Measurements from ENCODE around the gene CACNA1C. TPM values are rescaled to one million over a fixed set of nuclear protein-coding genes. Genes with fewer than 3 reads are reported as not detected.

CACNA1C gene
- total RNA-seq, 4 donors from 2014 or later, result 44.1 to 104 (median 49.4) TPM

GRCh38 chr12:2696136-2696535 lies 643.3 kb downstream of the CACNA1C start:
- intact Hi-C loops (cut with DNase I), result loop anchor here (10.0 kb wide), 1 partner anchor 89 kb away; no protein-coding TSS in a partner anchor

GRCh38 chr12:2697057-2697800 lies 644.4 kb downstream of the CACNA1C start:
- Histone ChIP-seq H3K27ac (replicated peaks in 1 of 4) (no peak overlapping the region), H3K4me1 (no peaks in the 10 kb centered on the region), H3K9me3 (no peaks in the 10 kb centered on the region), H3K36me3 (no peaks in the 10 kb centered on the region), H3K4me3 (no peak overlapping the region), H3K27me3 (no peaks in the 10 kb centered on the region)
- 75% methylated on average over 10 of the region's 10 CpGs for WGBS
- peak; percentile 82 for DNase-seq (ENCODE audit: extremely low spot score)
- TF ChIP-seq EP300 (IDR thresholded peaks at IDR 0.05) (no peak), POLR2A (IDR thresholded peaks at IDR 0.05; ENCODE audit: low read depth) (no peak)
- intact Hi-C loops (cut with DNase I), result loop anchor here (10.0 kb wide), 1 partner anchor 88 kb away; no protein-coding TSS in a partner anchor

More at GRCh38 chr12:2696136-2696535, 643.3 kb downstream of the CACNA1C start:
- Histone ChIP-seq H3K4me3 (no peak overlapping the region), H3K9me3 (no peaks in the 10 kb centered on the region), H3K27ac (replicated peaks in 1 of 4) (no peak overlapping the region), H3K4me1 (peaks cover 0 to 10% (median 3%) of the 10 kb centered on the region in 4 donors), H3K27me3 (no peaks in the 10 kb centered on the region), H3K36me3 (peaks cover 0 to 6% (median 5%) of the 10 kb centered on the region in 4 donors)
- 80% methylated on average over 2 of the region's 2 CpGs for WGBS
- TF ChIP-seq, protein P1, sequence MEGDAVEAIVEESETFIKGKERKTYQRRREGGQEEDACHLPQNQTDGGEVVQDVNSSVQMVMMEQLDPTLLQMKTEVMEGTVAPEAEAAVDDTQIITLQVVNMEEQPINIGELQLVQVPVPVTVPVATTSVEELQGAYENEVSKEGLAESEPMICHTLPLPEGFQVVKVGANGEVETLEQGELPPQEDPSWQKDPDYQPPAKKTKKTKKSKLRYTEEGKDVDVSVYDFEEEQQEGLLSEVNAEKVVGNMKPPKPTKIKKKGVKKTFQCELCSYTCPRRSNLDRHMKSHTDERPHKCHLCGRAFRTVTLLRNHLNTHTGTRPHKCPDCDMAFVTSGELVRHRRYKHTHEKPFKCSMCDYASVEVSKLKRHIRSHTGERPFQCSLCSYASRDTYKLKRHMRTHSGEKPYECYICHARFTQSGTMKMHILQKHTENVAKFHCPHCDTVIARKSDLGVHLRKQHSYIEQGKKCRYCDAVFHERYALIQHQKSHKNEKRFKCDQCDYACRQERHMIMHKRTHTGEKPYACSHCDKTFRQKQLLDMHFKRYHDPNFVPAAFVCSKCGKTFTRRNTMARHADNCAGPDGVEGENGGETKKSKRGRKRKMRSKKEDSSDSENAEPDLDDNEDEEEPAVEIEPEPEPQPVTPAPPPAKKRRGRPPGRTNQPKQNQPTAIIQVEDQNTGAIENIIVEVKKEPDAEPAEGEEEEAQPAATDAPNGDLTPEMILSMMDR (IDR thresholded peaks at IDR 0.05), result no peak
- TF ChIP-seq POLR2A (IDR thresholded peaks at IDR 0.05; ENCODE audit: low read depth), result no peak
- no peak for TF ChIP-seq POLR2AphosphoS5 (IDR thresholded peaks at IDR 0.05)
- no peak for TF ChIP-seq EP300 (IDR thresholded peaks at IDR 0.05)
- peak; percentile 64 for DNase-seq (ENCODE audit: extremely low spot score)

DNA sequence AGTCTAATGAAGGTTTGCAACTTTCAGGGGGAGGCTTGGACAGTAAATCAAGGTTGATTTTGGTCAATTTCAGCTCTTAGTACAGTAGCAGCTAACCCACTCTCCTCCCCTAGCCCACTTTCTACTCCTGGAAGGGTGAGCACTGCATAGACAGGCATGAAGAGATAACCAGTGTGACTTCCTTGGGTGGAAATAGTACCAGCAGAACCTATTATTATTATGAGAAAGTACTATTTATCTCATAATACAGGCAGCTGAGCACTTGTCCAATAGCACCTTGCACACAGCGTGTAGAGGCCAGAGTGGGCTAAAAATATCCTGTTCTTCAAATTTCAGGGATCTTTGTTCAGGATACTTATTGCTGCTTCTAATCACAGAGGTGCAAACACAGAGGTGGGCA lies 645.8 kb downstream of the CACNA1C start:
- no peaks in the 10 kb centered on the region for H3K27me3 ChIP-seq
- intact Hi-C loops (cut with DNase I), result loop anchor here (10.0 kb wide), 1 partner anchor 86 kb away; no protein-coding TSS in a partner anchor
- no peaks in the 10 kb centered on the region for H3K9me3 ChIP-seq
- H3K27ac ChIP-seq (replicated peaks in 1 of 4), result no peak overlapping the region
- no peak overlapping the region for H3K4me3 ChIP-seq
- no peaks in the 10 kb centered on the region for H3K36me3 ChIP-seq
- TF ChIP-seq, protein P1 (IDR thresholded peaks at IDR 0.05), result no peak
- TF ChIP-seq POLR2A (IDR thresholded peaks at IDR 0.05; ENCODE audit: low read depth) (no peak), EP300 (IDR thresholded peaks at IDR 0.05) (no peak), POLR2AphosphoS5 (IDR thresholded peaks at IDR 0.05) (no peak)
- no peaks in the 10 kb centered on the region for H3K4me1 ChIP-seq
- 100% methylated on average over 1 of the region's 1 CpG for WGBS
- DNase-seq (ENCODE audit: extremely low spot score), result peak; percentile 39

GRCh38 chr12:2710701-2711100 lies 657.9 kb downstream of the CACNA1C start:
- DNase-seq (ENCODE audit: extremely low spot score), result no peak
- H3K4me1 ChIP-seq, result no peaks in the 10 kb centered on the region
- no peak overlapping the region for H3K27ac ChIP-seq (replicated peaks in 1 of 4)
- no peak overlapping the region for H3K4me3 ChIP-seq
- no peaks in the 10 kb centered on the region for H3K36me3 ChIP-seq
- WGBS, result 21% methylated on average over 1 of the region's 1 CpG
- TF ChIP-seq, protein P1 (IDR thresholded peaks at IDR 0.05), result no peak
- no peak for TF ChIP-seq EP300 (IDR thresholded peaks at IDR 0.05)
- TF ChIP-seq POLR2AphosphoS5 (IDR thresholded peaks at IDR 0.05), result no peak
- no peak for TF ChIP-seq POLR2A (IDR thresholded peaks at IDR 0.05; ENCODE audit: low read depth)
- peaks cover 0 to 41% (median 31%) of the 10 kb centered on the region in 4 donors for H3K9me3 ChIP-seq
- intact Hi-C loops (cut with DNase I), result no loop called here
- peaks cover 0 to 15% (median 0%) of the 10 kb centered on the region in 4 donors for H3K27me3 ChIP-seq

- Histone ChIP-seq H3K36me3 (no peaks in the 10 kb centered on the region), H3K27me3 (peaks cover 0 to 22% (median 0%) of the 10 kb centered on the region in 4 donors), H3K27ac (replicated peaks in 1 of 4) (no peak overlapping the region), H3K9me3 (no peaks in the 10 kb centered on the region), H3K4me1 (no peaks in the 10 kb centered on the region), H3K4me3 (no peak overlapping the region)
- intact Hi-C loops (cut with DNase I), result no loop called here
- no peak for DNase-seq (ENCODE audit: extremely low spot score)
- TF ChIP-seq EP300 (IDR thresholded peaks at IDR 0.05), result no peak
- no peak for TF ChIP-seq POLR2AphosphoS5 (IDR thresholded peaks at IDR 0.05)
- TF ChIP-seq, protein P1 (IDR thresholded peaks at IDR 0.05), result no peak
- no peak for TF ChIP-seq POLR2A (IDR thresholded peaks at IDR 0.05; ENCODE audit: low read depth)
- 79% methylated on average over 2 of the region's 2 CpGs for WGBS
These were observed 666.6 kb downstream of the CACNA1C start for GRCh38 chr12:2719392-2719791.
